Kasumi-1 (cell line): Measurements from ENCODE around the gene TRIM33.
"Not testable (repeated sequence)": the region's sequence is repeated elsewhere in the genome, so short reads cannot be mapped to it uniquely, and the experiment has no call there.

Source experiments
- DNase-seq, 2 experiments: peaks; one replicate each; lab custom pipeline; 2025; lab: John Stamatoyannopoulos, UW

TRIM33 gene

DNA sequence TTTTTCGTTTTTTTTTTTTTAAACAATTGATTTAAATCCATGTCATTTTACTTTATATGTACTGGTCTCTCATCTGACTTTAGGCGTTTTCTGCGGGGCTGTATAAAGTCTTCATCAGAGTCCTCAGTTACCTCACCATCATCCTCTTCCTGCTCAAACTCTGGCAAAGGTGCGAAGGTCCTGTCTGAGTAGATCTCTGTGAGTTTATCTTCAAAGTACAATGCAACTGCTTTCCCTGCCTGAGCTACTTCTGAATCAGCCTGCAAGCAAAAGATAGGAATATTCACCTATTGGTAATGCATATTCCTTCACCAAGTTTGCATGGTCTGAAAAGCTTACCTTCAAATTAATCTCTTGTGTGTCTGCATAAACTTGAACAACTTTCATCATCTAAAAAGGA lies 113.4 kb downstream of the TRIM33 start:
- DNase-seq = no peak

DNA sequence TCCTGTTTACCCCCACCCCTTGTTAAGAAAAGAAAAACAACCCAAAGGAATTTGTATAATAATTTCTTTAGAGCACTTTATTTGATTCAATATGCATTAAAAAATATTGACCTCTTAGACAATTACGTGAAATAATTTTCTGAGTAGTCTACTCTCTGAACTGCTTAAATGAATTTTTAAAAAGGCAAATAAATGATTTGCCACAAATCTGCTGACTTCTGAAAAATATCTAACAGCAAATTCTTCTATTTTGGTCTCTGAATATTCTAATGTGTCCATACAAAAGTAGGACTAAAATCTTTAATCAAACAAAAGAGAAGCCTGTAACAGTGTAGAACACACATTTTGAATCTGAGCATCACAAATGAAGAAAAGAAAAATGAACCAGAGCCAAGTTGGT lies 115.1 kb downstream of the TRIM33 start:
- no peak for DNase-seq

DNA sequence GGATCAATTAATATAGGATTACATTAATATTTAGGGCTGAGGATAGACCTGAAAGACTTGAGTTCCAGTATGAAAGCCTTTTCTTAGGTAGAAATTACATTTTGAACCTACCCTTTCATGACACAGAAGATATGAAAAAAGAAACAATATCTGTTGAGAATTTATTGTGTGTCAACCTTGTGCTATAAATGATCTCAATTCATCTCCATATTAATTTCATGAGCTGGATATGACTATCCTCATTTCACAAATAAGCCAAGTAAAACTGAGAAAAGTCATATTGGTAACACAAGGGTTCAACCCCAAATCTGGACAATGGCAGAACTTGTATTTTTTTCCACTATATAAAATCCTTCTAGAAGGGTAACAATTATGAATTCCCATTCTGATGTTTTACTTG lies 120.0 kb downstream of the TRIM33 start:
- DNase-seq = no peak

- no peak for DNase-seq
Observed at GRCh38 chr1:114390361-114390760, 120.6 kb downstream of the TRIM33 start.

GRCh38 chr1:114388432-114389003 lies 122.5 kb downstream of the TRIM33 start:
- no peak for DNase-seq

- not testable (repeated sequence) for DNase-seq
Observed at GRCh38 chr1:114387585-114387984, 123.4 kb downstream of the TRIM33 start.

- no peak for DNase-seq
Observed at GRCh38 chr1:114387010-114387360, 124.0 kb downstream of the TRIM33 start.

- no peak for DNase-seq
Observed at GRCh38 chr1:114386129-114387009, 124.6 kb downstream of the TRIM33 start.

DNA sequence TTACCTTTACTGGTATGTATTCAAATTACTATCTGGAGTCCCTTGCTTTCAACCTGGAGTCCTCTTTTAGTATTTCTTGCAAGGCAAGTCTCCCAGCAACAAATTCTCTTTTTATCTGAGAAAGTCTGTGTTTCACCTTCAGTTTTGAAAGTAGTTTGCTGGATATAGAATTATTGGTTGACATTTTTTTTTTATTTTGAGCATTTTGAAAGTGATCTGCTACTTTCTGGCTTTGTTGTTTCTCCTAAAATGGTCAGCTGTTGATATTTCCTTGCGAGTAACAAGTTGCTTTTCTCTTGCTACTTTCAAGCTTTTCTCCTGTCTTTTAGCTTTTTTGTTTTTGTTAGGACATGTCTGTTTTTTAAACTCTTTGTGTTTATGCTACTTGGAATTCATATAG lies 126.1 kb downstream of the TRIM33 start:
- DNase-seq = no peak

DNA sequence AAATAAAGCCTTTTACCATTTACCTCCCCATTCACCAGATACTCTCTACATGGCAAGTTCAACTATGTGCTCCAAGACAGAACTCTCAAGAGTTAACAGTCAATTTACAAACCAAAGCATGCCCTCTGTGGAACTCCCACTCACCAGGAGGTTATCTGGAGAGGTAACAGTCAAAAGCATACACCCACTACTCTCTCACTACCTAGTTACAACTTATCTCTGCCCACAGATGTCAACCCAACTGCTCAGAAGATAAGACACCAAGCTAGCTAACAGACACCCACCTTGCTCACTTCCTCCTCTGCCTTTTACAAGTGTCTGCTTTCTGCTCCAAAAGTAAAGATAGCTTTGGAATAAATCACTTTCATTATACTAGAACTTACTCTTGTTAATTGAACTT lies 131.0 kb downstream of the TRIM33 start:
- DNase-seq = no peak

DNA sequence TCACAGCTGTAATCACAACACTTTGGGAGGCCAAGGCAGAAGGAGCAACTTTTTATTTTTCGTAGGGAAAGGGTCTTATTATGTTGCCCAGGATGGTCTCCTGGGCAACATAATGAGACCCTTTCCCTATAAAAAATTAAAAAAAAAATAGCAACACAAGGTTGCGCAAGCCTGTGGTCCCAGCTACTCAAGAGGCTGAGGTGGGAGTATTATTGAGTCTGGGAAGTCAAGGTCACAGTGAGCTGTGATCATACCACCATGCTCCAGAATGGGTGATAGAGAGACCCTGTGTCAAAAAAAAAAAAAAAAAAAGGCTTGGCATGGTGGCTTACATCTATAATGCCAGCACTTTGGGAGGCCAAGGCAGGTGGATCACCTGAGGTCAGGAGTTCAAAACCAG lies 131.6 kb downstream of the TRIM33 start:
- DNase-seq = no peak

GRCh38 chr1:114377356-114377755 lies 133.6 kb downstream of the TRIM33 start:
- no peak for DNase-seq

DNA sequence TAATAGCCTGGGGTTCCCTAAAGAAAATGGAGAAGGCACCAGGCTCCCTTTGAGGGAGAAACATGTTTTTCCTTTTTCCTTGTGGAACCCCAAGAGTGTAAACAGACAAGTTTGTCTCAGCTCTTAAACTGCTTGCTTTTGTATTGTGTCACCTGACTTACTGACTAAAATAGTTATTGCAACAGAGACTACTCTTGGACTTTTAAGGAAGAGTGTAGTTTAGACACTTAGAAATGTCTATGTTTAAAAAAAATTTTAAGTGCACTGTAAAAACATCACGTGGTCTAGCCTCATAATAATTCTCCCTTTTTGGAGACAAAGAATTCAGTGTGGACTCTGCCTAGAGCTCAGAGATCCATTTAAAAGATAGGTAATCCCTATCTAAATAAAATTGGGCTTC lies 141.1 kb downstream of the TRIM33 start:
- no peak for DNase-seq

DNA sequence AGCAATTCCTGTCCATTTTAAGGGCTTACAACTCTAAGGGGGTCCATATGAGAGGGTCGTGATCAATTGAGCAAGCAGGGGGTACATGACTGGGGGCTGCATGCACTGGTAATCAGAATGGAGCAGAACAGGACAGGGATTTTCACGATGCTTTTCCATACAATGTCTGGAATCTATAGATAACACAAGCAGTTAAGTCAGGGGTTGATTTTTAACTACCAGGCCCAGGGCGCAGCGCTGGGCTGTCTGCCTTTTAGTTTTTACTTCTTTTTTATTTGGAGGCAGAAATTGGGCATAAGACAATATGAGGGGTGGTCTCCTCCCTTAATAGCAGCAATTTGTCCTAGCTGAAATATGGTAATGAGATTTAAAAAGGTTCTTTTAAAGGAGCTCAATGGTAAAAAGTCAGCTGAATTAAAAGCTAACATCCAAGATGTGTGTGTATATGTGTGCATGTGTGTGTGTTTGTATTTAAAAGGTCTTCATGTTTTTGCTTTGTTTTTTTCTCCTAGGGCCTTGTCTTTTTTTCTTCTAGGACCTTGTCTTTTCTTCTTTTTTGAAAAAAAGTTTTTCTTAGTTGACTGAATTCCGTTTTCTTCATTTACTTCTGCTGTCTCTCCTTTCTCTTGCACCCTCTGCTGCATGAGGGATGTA lies 141.6 kb downstream of the TRIM33 start:
- DNase-seq = not testable (repeated sequence)

DNA sequence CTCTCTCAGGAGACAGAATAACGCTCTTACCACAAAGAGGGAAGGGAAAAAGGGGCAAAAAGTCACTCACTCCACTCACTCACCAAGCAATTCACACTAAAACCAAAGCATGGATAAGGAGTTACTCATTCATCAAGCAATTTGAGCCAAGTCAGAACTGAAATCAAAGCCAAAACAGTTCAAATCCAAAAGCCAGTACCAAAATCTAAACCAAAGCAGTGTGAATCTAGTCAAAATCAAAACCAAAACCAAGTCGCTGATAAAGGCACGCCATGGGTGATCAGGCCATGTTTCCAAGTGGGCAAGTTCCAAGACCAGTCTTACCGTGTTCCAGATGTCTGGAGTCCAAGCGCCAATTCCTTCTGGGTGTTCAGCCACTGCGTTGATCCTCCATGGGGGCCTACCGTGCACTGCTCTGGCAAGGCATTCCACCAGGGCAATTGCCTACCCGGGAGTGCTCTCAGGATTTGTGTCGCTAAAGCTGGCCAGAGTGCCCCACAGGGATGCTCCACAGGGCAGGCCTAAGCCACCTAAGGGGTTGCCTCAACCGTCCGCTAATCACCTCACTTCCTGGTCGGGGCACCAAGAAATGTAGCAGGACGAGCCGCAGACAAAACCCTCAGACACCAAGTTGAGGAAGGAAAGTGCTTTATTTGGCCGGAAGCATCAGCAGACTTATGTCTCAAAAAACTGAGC lies 142.3 kb downstream of the TRIM33 start:
- DNase-seq = no peak

DNA sequence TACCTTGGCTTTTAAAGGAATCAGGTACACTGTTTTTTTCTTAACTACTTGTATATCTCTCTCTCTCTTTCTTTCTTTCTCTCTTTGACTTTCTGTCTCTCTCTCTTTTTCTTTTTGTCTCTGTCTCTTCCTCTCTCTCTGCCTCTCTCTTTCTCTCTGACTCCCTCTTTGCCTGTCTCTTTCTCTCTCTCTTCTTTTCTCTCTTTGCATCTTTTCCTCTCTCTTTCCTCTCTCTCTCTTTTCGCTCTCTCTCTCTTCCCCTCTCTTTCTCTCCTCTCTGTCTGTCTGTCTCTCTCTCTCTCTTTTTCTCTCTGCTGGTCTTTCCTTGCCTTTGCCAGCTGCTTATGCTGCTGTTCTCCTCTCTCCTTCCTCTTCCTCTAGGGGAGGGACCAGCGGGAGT lies 143.2 kb downstream of the TRIM33 start:
- no peak for DNase-seq

DNA sequence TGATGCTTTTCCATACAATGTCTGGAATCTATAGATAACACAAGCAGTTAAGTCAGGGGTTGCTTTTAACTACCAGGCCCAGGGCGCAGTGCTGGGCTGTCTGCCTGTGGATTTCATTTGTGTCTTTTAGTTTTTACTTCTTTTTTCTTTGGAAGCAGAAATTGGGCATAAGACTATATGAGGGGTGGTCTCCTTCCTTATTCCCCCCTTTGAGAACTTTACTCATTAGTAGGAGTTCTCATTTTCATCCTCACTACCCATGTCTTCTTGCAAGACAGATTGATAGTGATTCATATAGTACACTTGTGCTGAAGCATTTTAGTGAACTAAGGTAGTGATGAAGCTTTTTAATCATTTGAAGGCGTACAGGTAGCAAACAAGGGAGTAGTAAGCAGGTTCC lies 147.8 kb downstream of the TRIM33 start:
- DNase-seq = not testable (repeated sequence)

DNA sequence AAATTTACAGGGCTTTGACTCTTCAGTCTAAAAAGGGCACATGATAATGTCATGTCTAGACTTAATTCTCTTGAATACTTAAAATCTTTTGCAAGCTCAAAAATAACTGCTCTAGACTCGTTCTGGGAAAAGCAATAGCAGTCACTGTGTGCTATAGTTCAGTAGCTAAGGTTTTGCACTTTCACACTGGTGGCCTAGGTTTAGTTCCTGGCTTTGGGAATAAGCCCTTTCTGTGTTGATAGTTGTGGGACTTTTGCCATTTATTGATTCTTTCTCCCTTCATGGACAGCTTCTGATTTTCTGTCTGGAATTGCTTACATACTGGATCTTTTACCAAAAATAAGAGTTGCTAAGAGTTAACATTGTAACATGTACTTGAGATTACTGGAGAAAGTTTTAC lies 151.2 kb downstream of the TRIM33 start:
- no peak for DNase-seq

- DNase-seq = no peak
Observed at GRCh38 chr1:114355240-114355639, 155.8 kb downstream of the TRIM33 start.

GRCh38 chr1:114353262-114353661 lies 157.7 kb downstream of the TRIM33 start:
- peak; percentile 36 to 39 for DNase-seq

GRCh38 chr1:114352797-114353196 lies 158.2 kb downstream of the TRIM33 start:
- no peak for DNase-seq

GRCh38 chr1:114350731-114351445 lies 160.1 kb downstream of the TRIM33 start:
- no peak for DNase-seq
